Right renal pelvis (tissue), 4 donors: ENCODE data around the gene AQP1. TPM values are rescaled to one million over a fixed set of nuclear protein-coding genes. Genes with fewer than 3 reads are reported as not detected.

Experiments
- DNase-seq, 4 donors: peaks; one replicate each; pipeline ENCODE4 v3.0.0-alpha.2; 2013; ENCODE audit warnings: low read depth in 4 of 4, low spot score in 3 of 4, missing footprints in 1 of 4
- polyA plus RNA-seq, 4 donors: library from polyadenylated mRNA; unstranded; fragments of 120-200 nt; gene quantifications; one replicate each; pipeline ENCODE4 v1.2.1, GENCODE V29; 2013; ENCODE audit not compliant: insufficient read length in 4 of 4

AQP1 gene
- polyA plus RNA-seq, 4 donors, result 173 to 238 (median 213) TPM

GRCh38 chr7:30970594-30971094 lies 59.0 kb downstream of the AQP1 start:
- no peak for DNase-seq

GRCh38 chr7:30971440-30971839 lies 59.8 kb downstream of the AQP1 start:
- DNase-seq, result no peak

- no peak for DNase-seq
Measured at GRCh38 chr7:30971840-30972563, 60.3 kb downstream of the AQP1 start.

GRCh38 chr7:30973292-30973691 lies 61.6 kb downstream of the AQP1 start:
- DNase-seq, result no peak

GRCh38 chr7:30973791-30974604 lies 62.3 kb downstream of the AQP1 start:
- DNase-seq, result no peak

GRCh38 chr7:30974605-30975255 lies 63.1 kb downstream of the AQP1 start:
- DNase-seq, result peak in 1 of 4 donors; percentile 27

Other genes with a start within 250 kb of the AQP1 start
- gene CRHR2, start 229.4 kb upstream of the AQP1 start, polyA plus RNA-seq, result under 1 TPM in 2 of 4 donors, not detected in 2; 0.09 to 0.25 TPM
- 1 to 10 TPM in 3 of 4 donors, under 1 TPM in 1; 0.93 to 2.8 (median 1.9) TPM for gene INMT, start 159.7 kb upstream of the AQP1 start, polyA plus RNA-seq
- gene MINDY4, start 140.4 kb upstream of the AQP1 start, polyA plus RNA-seq, result 10 to 100 TPM; 10.8 to 12.2 (median 11.1) TPM
- gene GHRHR, start 52.1 kb downstream of the AQP1 start, polyA plus RNA-seq, result under 1 TPM in 2 of 4 donors, not detected in 2; 0.32 to 0.37 TPM
- 1 to 10 TPM in 2 of 4 donors, under 1 TPM in 2; 0.64 to 1.2 (median 1.0) TPM for gene ADCYAP1R1, start 140.5 kb downstream of the AQP1 start, polyA plus RNA-seq